Stomach (tissue), 19 donors: ENCODE measurements around the gene LBX2. TPM values are rescaled to one million over a fixed set of nuclear protein-coding genes. Genes with fewer than 3 reads are reported as not detected.
A peak's percentile ranks its signal among the peaks of the same experiment; 100 is the strongest.

Experiments used
- DNase-seq, 2 donors: peaks; one replicate each; pipeline versions ENCODE4 v3.0.0 to v3.0.0-alpha.2; 2013 to 2019
- H3K27ac ChIP-seq, 5 donors: fragments of 200-600 bp in 4 of 5; sonication (generic) in 4 of 5; one replicate each; pipeline ENCODE4 v1.5.1; 2013 to 2019; ENCODE audit warnings: mild to moderate bottlenecking in 1 of 5, moderate library complexity in 1 of 5
- H3K27me3 ChIP-seq, 3 donors: fragments of 200-600 bp; sonication (generic); one replicate each; pipeline ENCODE4 v1.5.1; 2017 to 2019; ENCODE audit warnings: mixed run types in 1 of 3
- H3K36me3 ChIP-seq, 4 donors: fragments of 200-600 bp; sonication (generic); 1 replicate in 3 of 4; 2 replicates in 1 of 4; pipeline ENCODE4 v1.5.1; 2016 to 2019
- H3K4me1 ChIP-seq, 4 donors: fragments of 200-600 bp; sonication (generic); one replicate each; pipeline ENCODE4 v1.5.1; 2016 to 2019
- H3K4me3 ChIP-seq, 4 donors: fragments of 200-600 bp; sonication (generic) in 3 of 4; one replicate each; pipeline ENCODE4 v1.5.1; 2016 to 2019; ENCODE audit warnings: mild to moderate bottlenecking in 1 of 4
- H3K9me3 ChIP-seq, 4 donors: fragments of 200-600 bp; sonication (generic); one replicate each; pipeline ENCODE4 v1.5.1; 2016 to 2019
- EP300 ChIP-seq: sonication (generic); formaldehyde crosslinking; IDR thresholded peaks from one replicate; pipeline ENCODE4 v1.6.1; 2017; ENCODE audit warnings: antibody characterized with exemption
- POLR2A ChIP-seq, 4 donors: fragments of 450-650 bp; IDR thresholded peaks; one replicate each; pipeline ENCODE4 v1.6.1; 2016; ENCODE audit warnings: antibody characterized with exemption in 4 of 4, control low read depth in 2 of 4, mild to moderate bottlenecking in 1 of 4, moderate library complexity in 1 of 4
- POLR2AphosphoS5 ChIP-seq, 3 donors: sonication (generic); formaldehyde crosslinking; IDR thresholded peaks; one replicate each; pipeline ENCODE4 v1.6.1; 2016; ENCODE audit warnings: antibody characterized with exemption in 3 of 3
- WGBS, 5 donors: extraction: QIAGEN DNeasy Blood & Tissue Kit in 3 of 5; methylation state at CpG; one replicate each; pipeline versions ENCODE4 v1.1.5 to v1.1.7; 2013 to 2018; 5-methylcytosine and 5-hydroxymethylcytosine counted together
- intact Hi-C: fragments of 100-400 bp; cut with DNase I; formaldehyde crosslinking; loops from one replicate; pipeline ENCODE4 v1.15.1; 2023; ENCODE audit warnings: low total_unique reads
- long read RNA-seq, 10 donors: transcript quantifications; one replicate each; lab custom pipeline, GENCODE V29; 2026
- polyA plus RNA-seq, 3 donors: library from polyadenylated mRNA; stranded (reverse); fragments of 200-250 nt; gene quantifications; one replicate each; pipeline ENCODE4 v1.2.3, GENCODE V29; 2013
- total RNA-seq, 5 donors: library from RNA; depleted of rRNA; stranded (reverse); fragments of >200 nt; gene quantifications; one replicate each; pipeline versions ENCODE4 v1.1.0 to v1.2.3, GENCODE V29; 2014 to 2016
- TF ChIP-seq, protein P1 (sequence below), 7 experiments: fragments of 450-650 bp in 4 of 7; fragments of 200-600 bp in 3 of 7; sonication (generic) in 3 of 7; IDR thresholded peaks; one replicate each; pipeline ENCODE4 v1.5.1; 2016 to 2019; ENCODE audit warnings: antibody characterized with exemption in 7 of 7, control low read depth in 2 of 7, mild to moderate bottlenecking in 1 of 7
- donor health status: healthy with polysubstance abuse.
- donor health status: Bipolar disorder and iron deficiency.
- donor health status: healthy.

The LBX2 gene
- total RNA-seq = 1 to 10 TPM in 2 of 5 donors, not detected in 3; 1.1 to 2.6 TPM
- 1 to 10 TPM; 1.1 to 2.3 (median 1.2) TPM for polyA plus RNA-seq
- long read RNA-seq, donor 1, partial matches to known transcripts = 0 of 1 reads
- long read RNA-seq, donor 1, other reads (novel, unspliced or antisense) = 0 of 1 reads
- long read RNA-seq, donor 2, partial matches to known transcripts = 0 of 3 reads
- long read RNA-seq, donor 2, other reads (novel, unspliced or antisense) = 0 of 3 reads
- long read RNA-seq, donor 3 = 0 reads
- long read RNA-seq, donor 4 = 0 reads
- long read RNA-seq, donor 5 = 0 reads
- long read RNA-seq, donor 6 = 0 reads
- long read RNA-seq, donor 7 = 0 reads
- long read RNA-seq, donor 8 = 0 reads
- long read RNA-seq, donor 9, partial matches to known transcripts = 0 of 1 reads
- long read RNA-seq, donor 9, other reads (novel, unspliced or antisense) = 0 of 1 reads
- long read RNA-seq, donor 10 = 0 reads

DNA sequence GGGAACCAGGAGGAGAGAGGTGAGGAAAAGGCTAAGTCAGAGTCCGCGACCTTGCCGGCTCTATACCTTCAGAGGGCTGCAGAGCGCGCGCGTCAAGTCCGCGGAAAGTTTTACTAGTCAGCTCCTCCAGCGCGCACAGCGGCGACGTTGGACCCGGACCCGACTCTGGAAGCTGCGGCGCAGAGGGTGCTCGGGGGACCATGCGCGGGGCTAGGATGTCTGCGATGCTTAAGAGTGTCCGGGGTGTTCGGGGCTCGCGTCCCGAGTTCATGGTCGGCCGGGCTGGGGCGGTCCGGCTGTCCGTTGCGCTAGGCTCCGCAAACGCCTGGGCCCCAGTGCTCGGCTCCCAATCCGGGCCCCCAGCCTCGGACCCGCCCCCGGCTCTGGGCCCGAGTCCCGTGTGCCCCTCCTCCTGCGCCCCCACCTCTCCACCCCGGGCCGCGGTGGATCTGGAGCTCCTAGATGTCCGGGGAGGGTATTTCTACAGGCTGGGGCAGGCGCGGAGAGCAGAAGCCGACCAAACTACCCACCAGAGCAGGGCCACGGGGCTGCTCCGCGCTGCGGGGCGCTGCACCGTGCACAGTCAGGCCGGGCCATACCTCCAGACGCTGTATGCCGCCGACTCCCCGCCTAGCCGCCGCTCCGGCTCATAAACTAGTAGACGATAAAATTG, at the start of gene LBX2:
Gene LBX2 (minus strand): TSS at position 337 of the 673 bp plus-strand sequence. CDS start 66 bp downstream, at position 271.
- Histone ChIP-seq H3K27ac (peak within 1 kb of the TSS in 2 of 5 donors; percentile 45 to 51), H3K27me3 (peaks cover 0 to 77% (median 30%) of the 10 kb centered on the region in 3 donors), H3K4me3 (peak within 1 kb of the TSS; percentile 26 to 56 (median 41)), H3K36me3 (peaks cover 0 to 4% (median 2%) of the 10 kb centered on the region in 4 donors), H3K9me3 (no peaks in the 10 kb centered on the region), H3K4me1 (peaks cover 48 to 61% (median 58%) of the 10 kb centered on the region in 4 donors)
- 7 to 14% (median 8%) methylated on average over 35 to 65 of the region's 65 CpGs for WGBS, 5 donors
- TF ChIP-seq POLR2A (IDR thresholded peaks at IDR 0.05) (no peak), POLR2AphosphoS5 (IDR thresholded peaks at IDR 0.05) (no peak), EP300 (no peak)
- TF ChIP-seq, protein P1, sequence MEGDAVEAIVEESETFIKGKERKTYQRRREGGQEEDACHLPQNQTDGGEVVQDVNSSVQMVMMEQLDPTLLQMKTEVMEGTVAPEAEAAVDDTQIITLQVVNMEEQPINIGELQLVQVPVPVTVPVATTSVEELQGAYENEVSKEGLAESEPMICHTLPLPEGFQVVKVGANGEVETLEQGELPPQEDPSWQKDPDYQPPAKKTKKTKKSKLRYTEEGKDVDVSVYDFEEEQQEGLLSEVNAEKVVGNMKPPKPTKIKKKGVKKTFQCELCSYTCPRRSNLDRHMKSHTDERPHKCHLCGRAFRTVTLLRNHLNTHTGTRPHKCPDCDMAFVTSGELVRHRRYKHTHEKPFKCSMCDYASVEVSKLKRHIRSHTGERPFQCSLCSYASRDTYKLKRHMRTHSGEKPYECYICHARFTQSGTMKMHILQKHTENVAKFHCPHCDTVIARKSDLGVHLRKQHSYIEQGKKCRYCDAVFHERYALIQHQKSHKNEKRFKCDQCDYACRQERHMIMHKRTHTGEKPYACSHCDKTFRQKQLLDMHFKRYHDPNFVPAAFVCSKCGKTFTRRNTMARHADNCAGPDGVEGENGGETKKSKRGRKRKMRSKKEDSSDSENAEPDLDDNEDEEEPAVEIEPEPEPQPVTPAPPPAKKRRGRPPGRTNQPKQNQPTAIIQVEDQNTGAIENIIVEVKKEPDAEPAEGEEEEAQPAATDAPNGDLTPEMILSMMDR (IDR thresholded peaks at IDR 0.05) = no peak
- intact Hi-C loops = no loop called here
- peak in 1 of 2 donors; percentile 56 for DNase-seq

- WGBS, 5 donors = 18 to 35% (median 25%) methylated on average over 14 to 26 of the region's 26 CpGs
- TF ChIP-seq POLR2AphosphoS5 (IDR thresholded peaks at IDR 0.05) = no peak
- TF ChIP-seq, protein P1 (IDR thresholded peaks at IDR 0.05) = no peak
- TF ChIP-seq POLR2A (IDR thresholded peaks at IDR 0.05) = no peak
- no peak for TF ChIP-seq EP300
- no peaks in the 10 kb centered on the region for H3K9me3 ChIP-seq
- peak overlapping the region; percentile 71 to 80 (median 76) for H3K27ac ChIP-seq
- no peak for DNase-seq
- peaks cover 14 to 35% (median 22%) of the 10 kb centered on the region in 4 donors for H3K4me1 ChIP-seq
- H3K36me3 ChIP-seq = no peaks in the 10 kb centered on the region
- peaks cover 0 to 5% (median 0%) of the 10 kb centered on the region in 3 donors for H3K27me3 ChIP-seq
- H3K4me3 ChIP-seq = peak overlapping the region; percentile 47 to 63 (median 59)
- intact Hi-C loops = no loop called here
Observed at GRCh38 chr2:74548285-74548899, 49.0 kb upstream of the LBX2 start.

DNA sequence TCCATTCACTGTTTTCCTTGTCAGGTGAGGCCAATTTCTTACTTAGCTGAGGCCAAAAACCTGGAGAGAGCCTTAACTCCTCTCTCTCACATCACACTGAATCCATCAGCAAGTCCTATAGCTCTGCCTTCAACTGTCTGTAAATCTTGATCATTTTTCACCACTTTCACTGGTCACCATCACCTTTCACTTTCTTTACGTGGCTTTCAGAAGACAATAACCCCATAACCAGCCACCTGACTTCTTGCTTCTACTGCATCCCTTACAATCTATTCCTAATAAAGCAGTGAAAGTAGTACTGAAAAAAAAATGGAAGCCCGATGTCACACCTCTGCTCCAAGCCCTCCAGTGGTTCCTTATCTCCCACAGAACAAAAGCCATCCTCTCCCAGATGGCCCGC, 46.6 kb upstream of the LBX2 start:
- H3K27me3 ChIP-seq = peaks cover 0 to 5% (median 0%) of the 10 kb centered on the region in 3 donors
- intact Hi-C loops = no loop called here

More for the DNA sequence above, 46.6 kb upstream of the LBX2 start:
- H3K27ac ChIP-seq = no peak overlapping the region
- WGBS, 5 donors = 70 to 81% (median 74%) methylated on average over 3 of the region's 3 CpGs
- peaks cover 12 to 21% (median 16%) of the 10 kb centered on the region in 4 donors for H3K4me1 ChIP-seq
- H3K4me3 ChIP-seq = no peak overlapping the region
- no peak for DNase-seq
- H3K36me3 ChIP-seq = no peaks in the 10 kb centered on the region
- TF ChIP-seq, protein P1 (IDR thresholded peaks at IDR 0.05) = no peak
- TF ChIP-seq POLR2A (IDR thresholded peaks at IDR 0.05) = no peak
- no peak for TF ChIP-seq POLR2AphosphoS5 (IDR thresholded peaks at IDR 0.05)
- no peak for TF ChIP-seq EP300
- no peaks in the 10 kb centered on the region for H3K9me3 ChIP-seq
